Activated CD8-positive, alpha-beta T cell treated with anti-CD3 and anti-CD28 coated beads, Interleukin-2, amount 10 ng/mL, durations not matched to agents 7 days and 5 days (primary cell): ENCODE results near the gene TMTC2. TPM values are rescaled to one million over a fixed set of nuclear protein-coding genes. Genes with fewer than 3 reads are reported as not detected.

ENCODE experiments used
- ATAC-seq: fragments of 150-1000 bp; cut with Tn5 transposase; one replicate; pipeline ENCODE4 v1.10.0; 2021; ENCODE audit warnings: moderate library complexity
- CTCF ChIA-PET: fragments of 350-600 bp; sonication (Branson Sonifier 250); formaldehyde crosslinking; loops from one replicate; lab custom pipeline; 2021; ENCODE audit warnings: antibody characterized with exemption; lab: Charles Lee
- POLR2A ChIA-PET: fragments of 350-600 bp; sonication (Branson Sonifier 250); formaldehyde crosslinking; loops from one replicate; lab custom pipeline; 2021; ENCODE audit warnings: antibody characterized with exemption; lab: Charles Lee
- DNase-seq: peaks from one replicate; pipeline ENCODE4 v3.0.0-alpha.2; 2020
- H3K27ac Mint-ChIP-seq: one replicate; pipeline ENCODE4 v1.8.0; 2021; ENCODE audit warnings: mild to moderate bottlenecking, mixed read lengths
- H3K27me3 Mint-ChIP-seq: one replicate; pipeline ENCODE4 v1.8.0; 2021; ENCODE audit warnings: low read depth, mixed read lengths
- H3K36me3 Mint-ChIP-seq: one replicate; pipeline ENCODE4 v1.8.0; 2021; ENCODE audit warnings: low read depth, mixed read lengths
- H3K4me1 Mint-ChIP-seq: one replicate; pipeline ENCODE4 v1.8.0; 2021; ENCODE audit warnings: low read depth, mixed read lengths
- H3K4me3 Mint-ChIP-seq: one replicate; pipeline ENCODE4 v1.8.0; 2021; ENCODE audit warnings: mild to moderate bottlenecking, mixed read lengths
- H3K9me3 Mint-ChIP-seq: one replicate; pipeline ENCODE4 v1.8.0; 2022; ENCODE audit warnings: mixed read lengths; ENCODE audit not compliant: insufficient read depth
- total RNA-seq, 2 experiments: library from RNA; stranded (reverse); gene quantifications; one replicate each; pipeline ENCODE4 v1.2.3, GENCODE V29; 2021

The TMTC2 gene
- total RNA-seq, 2 experiments from 2014 or later, result 1.3 to 1.9 TPM

DNA sequence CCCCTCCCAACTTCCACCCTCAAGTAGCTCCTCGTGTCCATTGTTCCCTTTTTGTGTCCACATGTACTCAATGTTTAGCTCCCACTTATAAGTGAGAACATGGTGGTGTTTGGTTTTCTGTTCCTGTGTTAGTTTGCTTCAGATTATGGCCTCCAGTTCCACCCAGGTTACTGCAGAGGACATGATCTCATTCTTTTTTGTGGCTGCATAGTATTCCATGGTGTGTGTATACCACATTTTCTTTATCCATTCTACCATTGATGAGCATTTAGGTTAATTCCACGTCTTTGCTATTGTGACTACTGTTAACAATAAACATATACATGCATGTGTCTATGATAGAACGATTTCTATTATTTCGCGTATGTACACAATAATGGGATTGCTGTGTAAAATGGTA is 362.6 kb downstream of the TMTC2 start:
- Mint-ChIP-seq H3K4me1 (no peaks in the 10 kb centered on the region), H3K36me3 (no peaks in the 10 kb centered on the region), H3K4me3 (no peak overlapping the region), H3K27ac (no peak overlapping the region), H3K27me3 (no peaks in the 10 kb centered on the region), H3K9me3 (no peaks in the 10 kb centered on the region)
- POLR2A ChIA-PET, result no interaction called here
- ATAC-seq (no peak), DNase-seq (no peak)
- CTCF ChIA-PET, result no interaction called here

DNA sequence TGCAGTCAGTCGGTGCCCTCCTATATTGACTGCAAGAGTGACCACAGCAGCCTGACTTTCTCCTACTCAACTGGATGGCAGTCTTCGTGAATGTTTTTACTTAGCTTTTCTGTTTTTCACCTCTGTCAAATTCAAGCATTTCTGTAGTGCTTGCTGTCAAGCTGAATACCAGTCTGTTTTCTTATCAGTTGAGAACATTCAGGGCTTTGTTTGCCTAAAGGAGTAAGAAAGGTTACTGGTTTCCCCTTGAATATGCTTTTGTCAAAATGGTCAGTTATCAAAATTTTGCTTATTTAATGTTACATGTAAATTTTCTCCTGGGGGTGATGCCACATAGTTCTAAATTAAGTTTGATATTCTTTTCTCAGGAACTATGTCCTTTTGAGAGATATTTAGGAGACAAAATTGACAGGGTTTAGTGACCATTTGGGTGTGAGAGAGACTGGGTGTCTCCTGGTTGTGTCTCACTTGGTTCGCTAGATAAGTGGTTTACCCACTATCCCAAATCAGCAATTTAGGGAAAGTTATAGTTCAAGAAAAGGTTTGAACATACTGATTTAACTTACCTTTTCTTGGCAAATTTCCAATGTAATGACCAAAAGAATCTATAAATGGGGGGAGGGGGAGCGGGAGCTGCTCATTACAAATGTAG is 366.3 kb downstream of the TMTC2 start:
- H3K4me3 Mint-ChIP-seq, result no peak overlapping the region
- CTCF ChIA-PET, result no interaction called here

DNA sequence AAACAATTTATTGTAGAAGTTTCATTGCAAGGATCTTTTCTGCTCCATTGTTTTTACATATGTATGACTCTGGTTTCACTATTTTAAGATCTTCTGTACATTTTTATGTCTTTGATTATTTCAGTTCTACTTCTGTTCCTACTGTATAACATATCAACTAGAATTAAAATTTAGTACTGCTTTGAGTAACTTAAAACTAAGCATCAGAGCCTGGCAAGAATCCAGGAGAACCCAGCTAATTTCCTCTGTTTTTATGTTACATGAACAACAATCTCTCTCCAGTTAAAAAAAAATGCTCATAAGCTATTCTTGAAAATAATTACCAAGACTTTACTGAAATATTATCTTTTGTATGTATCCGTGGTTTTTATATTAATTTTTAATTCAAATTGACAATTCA is 370.7 kb downstream of the TMTC2 start:
- ChIA-PET POLR2A (no interaction called here), CTCF (no interaction called here)
- ATAC-seq (no peak), DNase-seq (no peak)
- H3K27me3 Mint-ChIP-seq, result no peaks in the 10 kb centered on the region
- no peak overlapping the region for H3K4me3 Mint-ChIP-seq
- no peak overlapping the region for H3K27ac Mint-ChIP-seq
- H3K4me1 Mint-ChIP-seq, result no peaks in the 10 kb centered on the region
- no peaks in the 10 kb centered on the region for H3K36me3 Mint-ChIP-seq
- H3K9me3 Mint-ChIP-seq, result no peaks in the 10 kb centered on the region

More for the DNA sequence above, 366.3 kb downstream of the TMTC2 start:
- Mint-ChIP-seq H3K4me1 (no peaks in the 10 kb centered on the region), H3K36me3 (no peaks in the 10 kb centered on the region), H3K27ac (no peak overlapping the region), H3K27me3 (no peaks in the 10 kb centered on the region), H3K9me3 (no peaks in the 10 kb centered on the region)
- ATAC-seq, result no peak
- POLR2A ChIA-PET, result no interaction called here
- DNase-seq, result no peak

DNA sequence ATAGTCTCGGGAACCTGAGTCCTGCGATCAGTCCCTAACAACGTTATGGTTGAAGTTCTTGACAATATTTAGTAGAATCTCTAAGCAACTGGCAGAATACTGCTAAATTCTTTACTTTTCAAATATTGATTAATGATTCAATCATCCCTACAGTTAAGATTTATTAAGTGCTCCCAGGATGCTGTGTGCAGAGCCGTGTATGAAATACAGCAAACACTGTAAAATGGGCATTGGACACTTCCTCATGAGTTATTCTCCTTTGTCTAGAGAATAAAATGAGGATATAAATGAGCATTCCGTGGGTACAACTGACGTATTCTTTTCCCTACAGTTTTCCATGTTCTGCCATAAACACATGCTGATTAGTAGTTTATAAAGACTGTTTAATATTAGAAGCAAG is 372.4 kb downstream of the TMTC2 start:
- ChIA-PET POLR2A (no interaction called here), CTCF (no interaction called here)
- ATAC-seq, result no peak
- Mint-ChIP-seq H3K27me3 (no peaks in the 10 kb centered on the region), H3K4me1 (no peaks in the 10 kb centered on the region), H3K27ac (no peak overlapping the region), H3K36me3 (no peaks in the 10 kb centered on the region), H3K9me3 (no peaks in the 10 kb centered on the region), H3K4me3 (no peak overlapping the region)
- no peak for DNase-seq

DNA sequence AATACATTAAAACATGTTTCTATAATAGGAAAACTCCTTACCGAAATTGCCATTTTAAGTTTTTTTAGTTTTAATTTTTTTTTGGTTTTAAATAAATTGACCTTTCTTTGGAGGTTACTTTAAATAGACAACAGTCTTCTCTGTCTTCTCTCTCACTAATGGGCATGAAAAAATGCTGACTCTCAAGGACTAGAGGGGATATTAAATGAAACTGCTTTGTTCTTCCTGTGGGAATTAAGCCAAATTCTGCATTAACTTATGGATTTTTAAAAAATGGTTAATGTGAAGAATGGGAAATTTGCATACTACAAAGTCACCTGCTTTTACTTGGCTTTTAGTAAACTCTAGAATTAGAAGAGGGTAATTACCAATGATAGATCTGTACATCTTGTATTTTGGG is 378.9 kb downstream of the TMTC2 start:
- no peak for DNase-seq
- no peaks in the 10 kb centered on the region for H3K4me1 Mint-ChIP-seq
- no peaks in the 10 kb centered on the region for H3K27me3 Mint-ChIP-seq
- ATAC-seq, result no peak
- no peaks in the 10 kb centered on the region for H3K36me3 Mint-ChIP-seq
- ChIA-PET POLR2A (no interaction called here), CTCF (no interaction called here)
- no peaks in the 10 kb centered on the region for H3K9me3 Mint-ChIP-seq
- H3K27ac Mint-ChIP-seq, result no peak overlapping the region
- no peak overlapping the region for H3K4me3 Mint-ChIP-seq

DNA sequence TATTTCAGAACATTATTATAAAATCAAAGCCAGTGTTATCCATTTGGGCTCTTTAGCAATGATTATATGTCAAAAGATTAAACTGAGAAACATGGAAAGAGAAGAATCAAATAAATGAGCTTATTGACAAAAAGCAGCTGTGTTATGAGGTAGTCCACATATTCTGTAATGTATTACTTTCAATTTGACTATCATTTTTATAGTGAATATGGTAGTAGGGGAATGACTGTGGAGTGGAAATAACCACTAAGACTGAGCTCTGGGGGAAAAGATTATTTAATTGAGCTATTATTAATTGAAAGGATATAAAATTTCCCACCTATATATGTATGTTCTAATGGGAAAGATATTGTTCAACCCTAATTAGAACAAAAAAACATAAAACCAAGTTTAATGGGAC is 381.3 kb downstream of the TMTC2 start:
- ATAC-seq, result no peak
- Mint-ChIP-seq H3K36me3 (no peaks in the 10 kb centered on the region), H3K4me1 (no peaks in the 10 kb centered on the region), H3K27ac (no peak overlapping the region), H3K4me3 (no peak overlapping the region), H3K27me3 (no peaks in the 10 kb centered on the region), H3K9me3 (peaks cover 3% of the 10 kb centered on the region)
- ChIA-PET CTCF (no interaction called here), POLR2A (no interaction called here)
- DNase-seq, result no peak

DNA sequence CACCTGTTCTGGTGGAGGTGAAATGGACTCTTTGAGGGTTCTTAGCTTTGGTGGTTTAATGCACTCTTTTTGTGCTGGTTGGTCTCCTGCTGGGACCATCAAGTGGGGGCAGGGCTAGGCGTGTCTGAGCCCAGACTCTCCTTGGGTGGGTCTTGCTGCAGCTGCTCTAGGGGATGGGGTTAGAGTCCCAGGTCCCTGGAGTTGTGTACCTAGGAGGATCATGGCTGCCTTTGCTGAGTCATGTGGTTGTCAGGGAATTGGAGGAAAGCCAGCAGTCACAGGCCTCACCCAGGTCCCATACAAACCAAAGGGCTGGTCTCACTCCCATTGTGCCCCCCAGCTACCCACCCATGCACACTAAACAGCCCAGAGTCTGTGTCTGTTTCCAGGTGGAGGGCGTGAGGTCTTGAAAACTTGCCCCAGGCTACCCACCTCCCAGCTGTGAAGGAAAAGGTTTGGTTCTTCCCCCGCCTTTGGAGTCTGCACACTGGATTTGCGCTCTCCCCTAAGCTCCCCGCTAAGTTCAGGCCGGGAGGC is 387.7 kb downstream of the TMTC2 start:
- Mint-ChIP-seq H3K27me3 (no peaks in the 10 kb centered on the region), H3K27ac (no peak overlapping the region), H3K4me3 (no peak overlapping the region), H3K9me3 (peaks cover 3% of the 10 kb centered on the region), H3K36me3 (no peaks in the 10 kb centered on the region), H3K4me1 (no peaks in the 10 kb centered on the region)
- POLR2A ChIA-PET, result no interaction called here
- CTCF ChIA-PET, result no interaction called here
- DNase-seq (no peak), ATAC-seq (no peak)

DNA sequence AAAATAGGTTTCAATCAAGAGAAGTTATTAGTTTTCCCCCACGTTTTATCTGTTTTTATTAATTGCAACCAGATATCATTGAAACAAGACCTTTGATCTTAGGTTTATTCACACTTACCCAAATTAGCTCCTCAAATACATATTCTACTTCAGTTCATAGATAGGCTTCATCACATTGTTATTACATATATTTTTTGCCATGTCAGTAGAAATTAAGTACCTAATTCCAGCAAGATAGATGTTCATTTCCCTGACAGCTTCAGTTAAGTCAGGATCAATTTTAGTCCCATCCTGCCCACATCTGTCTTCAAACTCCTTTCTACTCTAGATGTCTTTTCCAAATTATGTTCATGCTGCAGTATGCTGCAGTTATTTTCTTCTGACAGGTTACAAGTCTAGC is 388.8 kb downstream of the TMTC2 start:
- H3K9me3 Mint-ChIP-seq, result peaks cover 3% of the 10 kb centered on the region
- no peak overlapping the region for H3K27ac Mint-ChIP-seq
- CTCF ChIA-PET, result no interaction called here
- H3K4me1 Mint-ChIP-seq, result no peaks in the 10 kb centered on the region
- DNase-seq, result no peak
- POLR2A ChIA-PET, result no interaction called here
- H3K27me3 Mint-ChIP-seq, result no peaks in the 10 kb centered on the region
- H3K36me3 Mint-ChIP-seq, result no peaks in the 10 kb centered on the region
- H3K4me3 Mint-ChIP-seq, result no peak overlapping the region
- ATAC-seq, result no peak

DNA sequence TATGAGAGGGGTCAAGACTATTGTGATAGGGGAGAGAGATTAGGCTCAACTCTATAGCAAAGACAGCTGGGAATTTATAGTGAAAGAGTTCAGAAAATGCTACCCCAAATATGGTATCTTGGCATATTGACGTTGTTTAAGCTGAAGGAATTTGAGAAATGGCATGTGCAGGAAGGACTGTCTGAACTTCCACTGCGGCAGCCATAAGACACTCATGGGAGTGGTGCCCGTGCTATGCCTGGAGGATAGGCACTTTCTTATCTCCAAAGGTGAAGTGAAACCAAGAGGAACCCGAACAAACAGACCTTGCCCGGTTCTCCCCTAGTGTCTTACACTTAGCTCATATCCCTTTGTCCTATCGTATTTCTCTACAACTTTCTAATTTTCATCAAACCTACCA is 390.3 kb downstream of the TMTC2 start:
- H3K27ac Mint-ChIP-seq, result no peak overlapping the region
- ChIA-PET POLR2A (no interaction called here), CTCF (no interaction called here)
- ATAC-seq, result no peak
- DNase-seq, result no peak
- no peak overlapping the region for H3K4me3 Mint-ChIP-seq
- H3K9me3 Mint-ChIP-seq, result peaks cover 3% of the 10 kb centered on the region
- H3K4me1 Mint-ChIP-seq, result no peaks in the 10 kb centered on the region
- no peaks in the 10 kb centered on the region for H3K36me3 Mint-ChIP-seq
- H3K27me3 Mint-ChIP-seq, result no peaks in the 10 kb centered on the region

DNA sequence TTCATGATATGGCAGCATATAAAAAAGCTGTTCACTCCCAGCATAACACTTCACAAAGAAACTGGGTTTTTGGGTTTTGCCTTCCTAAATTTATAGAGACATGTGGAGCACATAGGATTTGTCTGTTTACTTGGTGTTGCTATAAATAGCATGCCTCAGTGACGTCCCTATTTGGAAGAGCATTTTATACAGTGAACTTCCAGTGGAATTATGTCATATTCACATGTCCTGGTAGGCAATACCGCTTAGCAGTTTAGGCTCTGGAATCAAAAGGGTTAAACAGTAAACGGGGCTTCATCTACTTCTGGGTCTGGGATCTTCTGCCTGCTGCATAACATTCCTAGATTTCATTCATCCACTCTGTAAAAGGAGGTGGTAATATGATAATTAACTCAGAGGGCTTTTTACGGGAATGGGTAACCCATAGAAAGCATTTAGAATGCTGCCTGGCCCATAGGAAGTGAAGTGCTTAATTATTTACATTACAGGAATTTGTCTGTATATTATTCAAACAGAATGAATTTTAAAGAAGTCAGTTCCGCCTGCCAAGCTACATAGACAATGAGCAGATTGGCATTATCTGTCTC is 396.1 kb downstream of the TMTC2 start:
- Mint-ChIP-seq H3K27ac (no peak overlapping the region), H3K36me3 (no peaks in the 10 kb centered on the region), H3K4me1 (no peaks in the 10 kb centered on the region), H3K9me3 (no peaks in the 10 kb centered on the region), H3K4me3 (no peak overlapping the region), H3K27me3 (no peaks in the 10 kb centered on the region)
- no peak for ATAC-seq
- no peak for DNase-seq
- POLR2A ChIA-PET, result no interaction called here
- CTCF ChIA-PET, result no interaction called here

DNA sequence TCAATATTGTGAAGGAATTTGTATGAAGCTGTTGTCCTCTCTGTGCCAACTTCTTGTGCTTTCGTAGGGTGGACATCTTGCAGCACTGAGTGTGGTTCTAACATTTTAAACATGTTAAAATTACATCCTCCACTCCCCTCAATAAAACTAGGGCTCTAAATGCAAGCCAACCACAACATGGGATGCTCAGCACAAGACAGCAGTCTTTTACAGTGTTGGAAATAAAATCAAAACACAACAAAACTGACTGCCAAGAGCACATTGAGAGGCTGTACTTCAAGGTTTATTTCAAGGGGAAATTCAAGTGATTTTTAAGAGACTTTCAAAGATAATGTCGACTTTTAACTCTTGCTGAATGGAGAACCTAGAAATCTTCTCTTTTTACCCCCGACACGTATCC is 396.9 kb downstream of the TMTC2 start:
- Mint-ChIP-seq H3K27ac (no peak overlapping the region), H3K27me3 (no peaks in the 10 kb centered on the region), H3K36me3 (no peaks in the 10 kb centered on the region), H3K4me1 (no peaks in the 10 kb centered on the region), H3K4me3 (no peak overlapping the region), H3K9me3 (no peaks in the 10 kb centered on the region)
- no peak for DNase-seq
- ChIA-PET CTCF (no interaction called here), POLR2A (no interaction called here)
- no peak for ATAC-seq

DNA sequence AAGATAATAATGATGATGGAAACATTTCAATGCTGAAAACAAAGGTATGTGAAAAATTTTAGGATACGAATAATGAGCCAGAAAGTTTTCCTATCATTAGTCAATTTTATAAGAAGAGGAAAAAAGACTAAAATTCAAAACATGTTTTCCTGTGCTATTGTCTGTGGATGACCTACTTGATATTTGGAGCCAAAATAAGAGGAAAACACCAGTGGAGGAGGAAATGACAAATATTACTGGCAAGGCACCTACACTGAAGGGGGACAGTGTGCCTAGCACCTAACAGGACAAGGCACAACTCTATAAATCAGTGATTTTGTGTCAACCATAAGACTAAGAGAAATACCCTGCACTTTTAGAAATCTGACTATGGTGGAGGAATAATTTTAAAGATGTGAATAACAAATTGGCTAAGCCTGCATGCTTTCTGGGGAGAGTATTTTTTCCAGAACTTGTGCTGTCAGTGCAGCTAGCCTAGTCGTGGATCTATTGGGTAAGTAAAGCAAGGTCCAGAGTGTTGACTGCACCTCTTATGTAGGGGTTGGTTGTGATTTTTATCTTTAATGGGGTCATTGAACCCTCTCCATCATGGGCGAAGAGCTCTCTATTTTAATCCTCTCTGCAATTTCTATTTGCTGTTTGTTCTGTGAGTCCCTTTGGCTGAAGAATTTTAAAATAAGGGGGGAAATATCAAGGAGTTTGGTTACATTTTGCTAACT is 398.0 kb downstream of the TMTC2 start:
- ATAC-seq (no peak), DNase-seq (no peak)
- Mint-ChIP-seq H3K36me3 (no peaks in the 10 kb centered on the region), H3K27ac (no peak overlapping the region), H3K27me3 (no peaks in the 10 kb centered on the region), H3K4me1 (no peaks in the 10 kb centered on the region), H3K4me3 (no peak overlapping the region), H3K9me3 (no peaks in the 10 kb centered on the region)
- POLR2A ChIA-PET, result no interaction called here
- CTCF ChIA-PET, result no interaction called here
